ENCODE measurements around the gene OSTF1. TPM values are rescaled to one million over a fixed set of nuclear protein-coding genes. Genes with fewer than 3 reads are reported as not detected.

OSTF1 gene
- total RNA-seq, 1 experiment from 2014 or later = 7.0 TPM

GRCh38 chr9:75096796-75097195, 8.5 kb downstream of the OSTF1 start:
- Histone ChIP-seq H3K9me3 (no peaks in the 10 kb centered on the region), H3K27me3 (replicated peaks; ENCODE audit: control insufficient read depth, insufficient read depth, low read length) (no peaks in the 10 kb centered on the region), H3K36me3 (ENCODE audit: control insufficient read depth, insufficient read depth, low read length) (no peaks in the 10 kb centered on the region), H3K4me1 (no peaks in the 10 kb centered on the region), H3K4me3 (ENCODE audit: low read depth, low read length) (no peak overlapping the region)
- intact Hi-C loops (cut with micrococcal nuclease; ENCODE audit: unreplicated experiment) = no loop called here
- ChIA-PET POLR2A (no interaction called here), CTCF (no interaction called here)
- no peaks in the 10 kb centered on the region for H3K4me1 Mint-ChIP-seq (ENCODE audit: low read depth, unreplicated experiment)
- no TSS peak for BruUV-seq (replicated peaks)
- DNase-seq = no peak
- no peaks in the 10 kb centered on the region for H3K27me3 Mint-ChIP-seq (ENCODE audit: insufficient read depth, unreplicated experiment)
- no peak overlapping the region for H3K27ac Mint-ChIP-seq (ENCODE audit: unreplicated experiment)
- TF ChIP-seq, protein P1, sequence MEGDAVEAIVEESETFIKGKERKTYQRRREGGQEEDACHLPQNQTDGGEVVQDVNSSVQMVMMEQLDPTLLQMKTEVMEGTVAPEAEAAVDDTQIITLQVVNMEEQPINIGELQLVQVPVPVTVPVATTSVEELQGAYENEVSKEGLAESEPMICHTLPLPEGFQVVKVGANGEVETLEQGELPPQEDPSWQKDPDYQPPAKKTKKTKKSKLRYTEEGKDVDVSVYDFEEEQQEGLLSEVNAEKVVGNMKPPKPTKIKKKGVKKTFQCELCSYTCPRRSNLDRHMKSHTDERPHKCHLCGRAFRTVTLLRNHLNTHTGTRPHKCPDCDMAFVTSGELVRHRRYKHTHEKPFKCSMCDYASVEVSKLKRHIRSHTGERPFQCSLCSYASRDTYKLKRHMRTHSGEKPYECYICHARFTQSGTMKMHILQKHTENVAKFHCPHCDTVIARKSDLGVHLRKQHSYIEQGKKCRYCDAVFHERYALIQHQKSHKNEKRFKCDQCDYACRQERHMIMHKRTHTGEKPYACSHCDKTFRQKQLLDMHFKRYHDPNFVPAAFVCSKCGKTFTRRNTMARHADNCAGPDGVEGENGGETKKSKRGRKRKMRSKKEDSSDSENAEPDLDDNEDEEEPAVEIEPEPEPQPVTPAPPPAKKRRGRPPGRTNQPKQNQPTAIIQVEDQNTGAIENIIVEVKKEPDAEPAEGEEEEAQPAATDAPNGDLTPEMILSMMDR (IDR thresholded peaks at IDR 0.05; ENCODE audit: insufficient read depth in 1 of 2, low read depth in 1 of 2, low read length in 1 of 2, severe bottlenecking in 1 of 2, unreplicated experiment in 1 of 2) = no peak
- H3K9me3 Mint-ChIP-seq (ENCODE audit: unreplicated experiment) = no peaks in the 10 kb centered on the region
- no peaks in the 10 kb centered on the region for H3K36me3 Mint-ChIP-seq (ENCODE audit: insufficient read depth, unreplicated experiment)
- no peak overlapping the region for H3K4me3 Mint-ChIP-seq (ENCODE audit: unreplicated experiment)

DNA sequence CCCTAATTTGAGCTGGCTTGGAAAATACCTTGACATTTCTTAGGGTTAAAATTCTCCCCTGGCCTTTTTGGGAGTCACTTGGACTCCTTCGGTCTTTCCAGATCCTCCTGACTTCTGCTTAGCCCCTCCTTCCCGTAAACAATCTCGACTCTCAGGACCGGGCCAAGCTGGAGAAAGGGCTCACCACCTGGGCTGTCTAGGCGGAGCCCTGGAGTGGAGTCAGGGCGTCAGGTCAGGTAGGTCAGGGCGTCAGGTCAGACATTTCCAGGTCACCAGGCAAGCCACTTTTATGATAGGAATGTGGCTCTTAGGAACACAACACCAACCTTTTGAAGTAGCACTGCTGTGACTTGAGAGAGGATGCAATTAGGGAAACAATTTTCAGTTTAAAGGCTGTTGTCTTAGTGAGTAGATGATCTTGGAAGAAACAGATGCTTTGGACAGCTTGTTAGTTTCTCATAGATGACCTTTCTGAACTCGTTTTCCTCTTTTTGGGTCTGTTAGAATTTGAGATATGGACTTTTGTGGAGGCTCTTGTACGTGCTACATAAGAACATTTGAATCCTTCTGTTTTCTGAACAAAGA, 12.8 kb downstream of the OSTF1 start:
- TF ChIP-seq, protein P1 (IDR thresholded peaks at IDR 0.05; ENCODE audit: insufficient read depth in 1 of 2, low read depth in 1 of 2, low read length in 1 of 2, severe bottlenecking in 1 of 2, unreplicated experiment in 1 of 2) = no peak
- H3K27me3 ChIP-seq (replicated peaks; ENCODE audit: control insufficient read depth, insufficient read depth, low read length) = no peaks in the 10 kb centered on the region
- no peak overlapping the region for H3K4me3 ChIP-seq (ENCODE audit: low read depth, low read length)
- intact Hi-C loops (cut with micrococcal nuclease; ENCODE audit: unreplicated experiment) = no loop called here
- peak overlapping the region; percentile 43 for H3K4me3 Mint-ChIP-seq (ENCODE audit: unreplicated experiment)
- ChIA-PET CTCF (no interaction called here), POLR2A (interaction anchor here (0.5 kb wide), 1 partner anchor 14 kb away, joined by 7 read pairs; no protein-coding TSS in a partner anchor)
- no peaks in the 10 kb centered on the region for H3K27me3 Mint-ChIP-seq (ENCODE audit: insufficient read depth, unreplicated experiment)
- H3K36me3 ChIP-seq (ENCODE audit: control insufficient read depth, insufficient read depth, low read length) = no peaks in the 10 kb centered on the region
- no peaks in the 10 kb centered on the region for H3K4me1 ChIP-seq
- H3K9me3 Mint-ChIP-seq (ENCODE audit: unreplicated experiment) = no peaks in the 10 kb centered on the region
- no peak overlapping the region for H3K27ac Mint-ChIP-seq (ENCODE audit: unreplicated experiment)
- peak; percentile 45 to 47 for DNase-seq
- no TSS peak for BruUV-seq (replicated peaks)
- no peaks in the 10 kb centered on the region for H3K9me3 ChIP-seq
- H3K36me3 Mint-ChIP-seq (ENCODE audit: insufficient read depth, unreplicated experiment) = no peaks in the 10 kb centered on the region
- no peaks in the 10 kb centered on the region for H3K4me1 Mint-ChIP-seq (ENCODE audit: low read depth, unreplicated experiment)

- BruUV-seq (replicated peaks) = no TSS peak
- Mint-ChIP-seq H3K27me3 (ENCODE audit: insufficient read depth, unreplicated experiment) (no peaks in the 10 kb centered on the region), H3K27ac (ENCODE audit: unreplicated experiment) (no peak overlapping the region), H3K4me1 (ENCODE audit: low read depth, unreplicated experiment) (no peaks in the 10 kb centered on the region), H3K9me3 (ENCODE audit: unreplicated experiment) (no peaks in the 10 kb centered on the region), H3K4me3 (ENCODE audit: unreplicated experiment) (no peak overlapping the region), H3K36me3 (ENCODE audit: insufficient read depth, unreplicated experiment) (no peaks in the 10 kb centered on the region)
- H3K27me3 ChIP-seq (replicated peaks; ENCODE audit: control insufficient read depth, insufficient read depth, low read length) = no peaks in the 10 kb centered on the region
- H3K4me3 ChIP-seq (ENCODE audit: low read depth, low read length) = no peak overlapping the region
- POLR2A ChIA-PET = no interaction called here
- no peak for DNase-seq
- no peaks in the 10 kb centered on the region for H3K4me1 ChIP-seq
- intact Hi-C loops (cut with micrococcal nuclease; ENCODE audit: unreplicated experiment) = no loop called here
- CTCF ChIA-PET = no interaction called here
- TF ChIP-seq, protein P1 (IDR thresholded peaks at IDR 0.05; ENCODE audit: insufficient read depth in 1 of 2, low read depth in 1 of 2, low read length in 1 of 2, severe bottlenecking in 1 of 2, unreplicated experiment in 1 of 2) = no peak
- H3K9me3 ChIP-seq = no peaks in the 10 kb centered on the region
- no peaks in the 10 kb centered on the region for H3K36me3 ChIP-seq (ENCODE audit: control insufficient read depth, insufficient read depth, low read length)
Observed at GRCh38 chr9:75102177-75102790, 14.0 kb downstream of the OSTF1 start.
